Breast epithelium (tissue), 4 donors: ENCODE measurements around the gene RNF186. TPM values are rescaled to one million over a fixed set of nuclear protein-coding genes. Genes with fewer than 3 reads are reported as not detected.
"Not testable (repeated sequence)": the region's sequence is repeated elsewhere in the genome, so short reads cannot be mapped to it uniquely, and the experiment has no call there.

Experiments used
- DNase-seq, 2 donors: peaks; one replicate each; pipeline ENCODE4 v3.0.0-alpha.2; 2019; ENCODE audit warnings: low spot score in 2 of 2
- H3K27ac ChIP-seq, 2 donors: fragments of 200-600 bp; sonication (generic) in 1 of 2; one replicate each; pipeline ENCODE4 v1.5.1; 2016 to 2019; ENCODE audit warnings: mild to moderate bottlenecking in 1 of 2
- H3K27me3 ChIP-seq, 2 donors: fragments of 200-600 bp; sonication (generic) in 1 of 2; one replicate each; pipeline versions ENCODE4 v1.5.1 to v1.6.0; 2017 to 2019; ENCODE audit warnings: control low read depth in 1 of 2, mild to moderate bottlenecking in 1 of 2
- H3K36me3 ChIP-seq: fragments of 200-600 bp; one replicate; pipeline ENCODE4 v1.5.1; 2019
- H3K4me1 ChIP-seq, 2 donors: fragments of 200-600 bp; sonication (generic); one replicate each; pipeline ENCODE4 v1.5.1; 2016 to 2019; ENCODE audit warnings: control low read depth in 1 of 2
- H3K4me3 ChIP-seq, 3 donors: fragments of 200-600 bp; sonication (generic); 1 replicate in 2 of 3; 2 replicates in 1 of 3; pipeline ENCODE4 v1.5.1; 2016 to 2019; ENCODE audit warnings: mild to moderate bottlenecking in 3 of 3, moderate library complexity in 2 of 3
- H3K9me3 ChIP-seq, 2 donors: fragments of 200-600 bp; sonication (generic) in 1 of 2; one replicate each; pipeline ENCODE4 v1.5.1; 2016 to 2019; ENCODE audit warnings: control low read depth in 1 of 2
- POLR2A ChIP-seq: fragments of 450-650 bp; IDR thresholded peaks from one replicate; pipeline ENCODE4 v1.6.1; 2016; ENCODE audit warnings: antibody characterized with exemption, mild to moderate bottlenecking, moderate library complexity
- POLR2AphosphoS5 ChIP-seq, 3 donors: sonication (generic); formaldehyde crosslinking; IDR thresholded peaks; one replicate each; pipeline ENCODE4 v1.6.1; 2017; ENCODE audit warnings: antibody characterized with exemption in 3 of 3
- intact Hi-C: fragments of 100-400 bp; cut with DNase I; formaldehyde crosslinking; loops from one replicate; pipeline ENCODE4 v1.15.1; 2023; ENCODE audit warnings: low total_unique reads
- total RNA-seq, 3 donors: library from RNA; depleted of rRNA; stranded (reverse); fragments of >200 nt; gene quantifications; one replicate each; pipeline ENCODE4 v1.1.0, GENCODE V29; 2016
- TF ChIP-seq, protein P1 (sequence below), 3 donors: fragments of 450-650 bp; IDR thresholded peaks; one replicate each; pipeline ENCODE4 v1.5.1; 2016 to 2017; ENCODE audit warnings: antibody characterized with exemption in 3 of 3, mild to moderate bottlenecking in 3 of 3, moderate library complexity in 3 of 3

Gene RNF186
- total RNA-seq, 3 donors from 2014 or later = 0.44 to 4.3 TPM; not detected in 1

DNA sequence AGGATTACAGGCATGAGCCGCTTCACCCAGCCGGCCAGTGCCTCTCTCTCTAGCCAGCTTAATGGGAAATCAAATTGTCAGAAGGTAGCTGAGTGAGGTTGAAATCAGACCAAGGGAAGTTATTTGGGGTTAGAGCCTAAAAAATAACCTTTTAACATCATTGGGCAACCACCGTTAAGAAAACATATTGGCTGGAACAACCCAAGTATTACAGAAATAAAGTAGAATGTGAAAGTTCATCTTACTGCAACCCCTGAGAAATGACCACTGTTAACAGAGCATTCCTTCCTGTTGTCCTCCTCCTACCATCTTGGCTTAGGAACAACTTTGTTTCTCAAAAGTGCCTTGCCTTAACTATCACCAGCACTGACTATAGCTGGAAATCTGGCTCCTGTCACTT, 3.2 kb upstream of the RNF186 start:
- Histone ChIP-seq H3K36me3 (no peaks in the 10 kb centered on the region), H3K27me3 (no peaks in the 10 kb centered on the region), H3K9me3 (no peaks in the 10 kb centered on the region), H3K4me1 (peaks cover 0 to 7% of the 10 kb centered on the region in 2 donors), H3K4me3 (no peak overlapping the region), H3K27ac (no peak overlapping the region)
- intact Hi-C loops = no loop called here
- DNase-seq = no peak
- TF ChIP-seq POLR2AphosphoS5 (IDR thresholded peaks at IDR 0.05) = no peak
- no peak for TF ChIP-seq POLR2A
- TF ChIP-seq, protein P1, sequence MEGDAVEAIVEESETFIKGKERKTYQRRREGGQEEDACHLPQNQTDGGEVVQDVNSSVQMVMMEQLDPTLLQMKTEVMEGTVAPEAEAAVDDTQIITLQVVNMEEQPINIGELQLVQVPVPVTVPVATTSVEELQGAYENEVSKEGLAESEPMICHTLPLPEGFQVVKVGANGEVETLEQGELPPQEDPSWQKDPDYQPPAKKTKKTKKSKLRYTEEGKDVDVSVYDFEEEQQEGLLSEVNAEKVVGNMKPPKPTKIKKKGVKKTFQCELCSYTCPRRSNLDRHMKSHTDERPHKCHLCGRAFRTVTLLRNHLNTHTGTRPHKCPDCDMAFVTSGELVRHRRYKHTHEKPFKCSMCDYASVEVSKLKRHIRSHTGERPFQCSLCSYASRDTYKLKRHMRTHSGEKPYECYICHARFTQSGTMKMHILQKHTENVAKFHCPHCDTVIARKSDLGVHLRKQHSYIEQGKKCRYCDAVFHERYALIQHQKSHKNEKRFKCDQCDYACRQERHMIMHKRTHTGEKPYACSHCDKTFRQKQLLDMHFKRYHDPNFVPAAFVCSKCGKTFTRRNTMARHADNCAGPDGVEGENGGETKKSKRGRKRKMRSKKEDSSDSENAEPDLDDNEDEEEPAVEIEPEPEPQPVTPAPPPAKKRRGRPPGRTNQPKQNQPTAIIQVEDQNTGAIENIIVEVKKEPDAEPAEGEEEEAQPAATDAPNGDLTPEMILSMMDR (IDR thresholded peaks at IDR 0.05) = no peak

DNA sequence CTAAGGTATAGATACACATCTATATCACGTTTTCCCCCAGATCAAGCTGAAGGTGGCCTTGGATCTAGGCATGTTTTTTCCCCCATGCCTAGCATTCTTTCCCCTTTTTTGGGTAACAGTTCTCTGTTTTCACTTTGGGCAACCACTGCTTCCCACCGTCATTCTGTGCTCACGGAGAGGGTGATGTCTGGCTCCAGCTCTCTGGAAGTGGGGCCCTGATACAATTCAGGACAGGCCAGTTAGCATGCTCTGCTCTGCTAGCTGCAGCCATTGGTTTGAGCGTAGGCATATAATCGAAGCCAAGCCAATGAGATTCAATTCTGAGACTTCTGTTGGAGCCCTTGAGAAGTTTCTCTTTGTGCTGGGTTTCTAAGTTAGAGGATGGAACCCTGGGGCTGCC, 2.1 kb upstream of the RNF186 start:
- Histone ChIP-seq H3K27me3 (no peaks in the 10 kb centered on the region), H3K27ac (no peak overlapping the region), H3K36me3 (no peaks in the 10 kb centered on the region), H3K4me3 (no peak overlapping the region), H3K4me1 (peaks cover 0 to 7% of the 10 kb centered on the region in 2 donors), H3K9me3 (no peaks in the 10 kb centered on the region)
- TF ChIP-seq, protein P1 (IDR thresholded peaks at IDR 0.05) = no peak
- TF ChIP-seq POLR2A (no peak), POLR2AphosphoS5 (IDR thresholded peaks at IDR 0.05) (no peak)
- intact Hi-C loops = no loop called here
- DNase-seq = no peak

DNA sequence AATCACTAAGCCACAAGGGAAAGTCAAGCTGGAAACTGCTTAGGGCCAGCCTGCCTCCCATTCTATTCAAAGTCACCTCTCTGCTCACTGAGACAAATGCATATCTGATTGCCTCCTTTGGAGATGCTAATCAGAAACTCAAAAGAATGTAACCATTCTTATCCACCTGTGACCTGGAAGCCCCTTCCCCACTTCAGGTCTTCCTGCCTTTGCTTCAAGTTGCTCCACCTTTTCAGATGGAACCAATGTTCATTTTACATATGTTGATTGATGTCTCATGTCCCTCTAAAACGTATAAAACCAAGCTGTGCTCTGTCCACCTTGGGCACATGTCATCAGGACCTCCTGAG, 1.6 kb upstream of the RNF186 start:
- H3K9me3 ChIP-seq, H3K27me3 ChIP-seq, DNase-seq, H3K4me1 ChIP-seq, H3K36me3 ChIP-seq, H3K4me3 ChIP-seq, intact Hi-C loops: not testable (repeated sequence)
- H3K27ac ChIP-seq = peak overlapping the region in 1 of 2 donors; percentile 72

DNA sequence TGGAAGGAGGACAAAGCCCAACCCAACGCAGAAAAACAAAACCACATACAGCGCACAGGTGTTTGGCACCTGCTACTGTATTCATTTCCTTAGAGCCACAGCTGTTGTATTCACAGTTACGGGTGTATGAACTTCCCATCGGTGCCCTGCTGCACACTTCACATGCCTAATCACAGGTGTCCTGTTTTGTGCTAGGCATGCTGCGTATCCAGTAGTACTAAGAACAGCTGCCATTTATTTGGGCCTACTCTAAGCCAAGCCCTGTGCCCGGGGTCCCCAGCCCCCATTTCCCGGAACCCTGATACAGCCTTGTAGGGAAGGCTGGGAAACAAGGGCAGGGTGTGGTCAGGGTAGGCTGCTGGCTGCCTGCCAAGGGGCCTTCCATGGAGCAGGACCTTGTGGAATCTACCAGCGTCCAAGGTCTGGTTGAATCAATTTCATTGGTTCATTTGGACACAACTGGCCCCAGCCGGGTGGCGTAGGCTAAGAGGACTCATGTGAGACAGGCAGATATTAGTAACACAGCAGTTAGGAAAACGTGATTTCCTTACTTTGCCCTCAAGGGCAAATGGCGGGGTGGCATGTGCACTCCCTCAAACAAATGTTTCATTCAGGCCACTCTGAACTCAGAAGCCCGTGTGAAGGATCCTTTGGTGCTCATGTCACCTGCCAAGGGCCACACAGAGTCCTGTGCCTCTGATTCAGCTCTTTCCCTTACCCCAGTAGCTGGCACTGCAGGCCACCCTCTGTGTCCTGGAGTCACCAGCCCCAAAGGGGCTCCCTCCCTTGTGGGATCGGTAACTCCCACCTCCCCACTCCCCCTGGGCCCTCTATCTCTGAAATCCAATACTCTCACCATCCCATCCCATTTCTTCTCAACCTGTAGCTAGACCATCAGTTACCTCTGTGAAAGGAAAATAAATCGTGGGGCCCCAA, 986 bp upstream of the RNF186 start:
- no peak for DNase-seq
- no peak for TF ChIP-seq POLR2AphosphoS5 (IDR thresholded peaks at IDR 0.05)
- TF ChIP-seq POLR2A = no peak
- TF ChIP-seq, protein P1 (IDR thresholded peaks at IDR 0.05) = no peak

DNA sequence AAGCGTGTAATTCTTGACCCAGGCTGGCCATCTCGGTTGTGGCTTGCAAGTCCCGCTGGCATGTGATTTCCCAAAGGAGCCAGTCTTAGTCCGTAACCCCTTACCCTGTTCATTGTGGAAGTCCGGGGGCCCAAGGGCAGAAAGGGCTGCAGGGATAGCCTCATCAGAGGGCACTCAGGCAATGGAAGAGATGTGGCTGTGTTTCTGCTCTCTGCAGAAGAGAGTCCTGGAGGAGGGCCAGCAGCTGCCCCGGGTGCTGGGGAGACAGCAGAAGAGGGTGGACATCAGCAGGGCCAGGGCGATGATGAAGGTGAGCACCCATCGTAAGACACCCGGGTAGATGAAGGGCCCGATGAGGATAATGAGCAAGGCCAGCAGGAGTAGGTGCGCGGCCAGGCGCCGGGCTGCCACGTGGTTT, 830 bp downstream of the RNF186 start:
- no peaks in the 10 kb centered on the region for H3K9me3 ChIP-seq
- H3K27me3 ChIP-seq = no peaks in the 10 kb centered on the region
- no peak overlapping the region for H3K4me3 ChIP-seq
- no peaks in the 10 kb centered on the region for H3K36me3 ChIP-seq
- DNase-seq = no peak
- intact Hi-C loops = loop anchor here (2.0 kb wide), 1 partner anchor 49 kb away; no protein-coding TSS in a partner anchor
- peaks cover 0 to 7% of the 10 kb centered on the region in 2 donors for H3K4me1 ChIP-seq
- TF ChIP-seq, protein P1 (IDR thresholded peaks at IDR 0.05) = no peak
- TF ChIP-seq POLR2A (no peak), POLR2AphosphoS5 (IDR thresholded peaks at IDR 0.05) (no peak)
- no peak overlapping the region for H3K27ac ChIP-seq

More for the DNA sequence above, 986 bp upstream of the RNF186 start:
- no peaks in the 10 kb centered on the region for H3K9me3 ChIP-seq
- peaks cover 0 to 7% of the 10 kb centered on the region in 2 donors for H3K4me1 ChIP-seq
- no peaks in the 10 kb centered on the region for H3K36me3 ChIP-seq
- H3K27ac ChIP-seq = peak overlapping the region; percentile 65 to 72
- H3K27me3 ChIP-seq = no peaks in the 10 kb centered on the region
- intact Hi-C loops = loop anchor here (2.0 kb wide), 1 partner anchor 47 kb away; no protein-coding TSS in a partner anchor
- H3K4me3 ChIP-seq = no peak overlapping the region
